GM21786 (cell line): ENCODE results near the gene USP34.
"Not testable (repeated sequence)": the region's sequence is repeated elsewhere in the genome, so short reads cannot be mapped to it uniquely, and the experiment has no call there.

Experiments
- ATAC-seq: cut with Tn5 transposase; IDR thresholded peaks from one replicate; pipeline ENCODE4 v1.9.1; 2021; ENCODE audit not compliant: unreplicated experiment

USP34 gene

DNA sequence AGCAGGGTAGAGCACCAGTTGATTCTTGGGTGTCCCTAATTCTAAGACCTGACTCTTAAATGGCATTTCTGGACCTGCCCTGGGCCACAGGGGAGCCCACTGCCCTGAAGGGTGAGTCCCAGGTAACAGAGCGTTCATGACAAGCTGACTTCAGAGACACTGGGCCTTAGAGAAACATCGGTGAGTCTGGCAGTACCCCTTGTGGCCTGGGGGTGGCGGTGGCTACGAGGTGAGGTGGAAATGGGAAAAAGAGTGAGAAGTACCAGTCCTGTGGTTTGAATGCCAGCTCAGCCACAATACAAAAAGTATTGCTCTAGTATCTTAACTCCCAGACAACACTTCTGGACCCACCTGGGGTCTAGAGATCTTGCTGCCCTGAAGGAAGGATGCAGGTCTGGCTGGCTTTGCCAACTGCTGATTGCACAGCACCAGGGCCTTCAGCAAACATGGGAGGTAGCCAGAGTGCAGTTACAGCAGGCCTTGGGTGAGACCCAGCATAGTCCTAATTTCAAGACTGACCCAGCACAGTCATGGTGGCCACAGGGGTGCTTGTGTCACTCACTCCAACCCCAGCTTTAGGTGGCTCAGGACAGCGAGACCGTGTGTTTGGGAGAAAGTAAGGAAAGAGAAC, 44.5 kb downstream of the USP34 start:
- ATAC-seq = peak; percentile 76

DNA sequence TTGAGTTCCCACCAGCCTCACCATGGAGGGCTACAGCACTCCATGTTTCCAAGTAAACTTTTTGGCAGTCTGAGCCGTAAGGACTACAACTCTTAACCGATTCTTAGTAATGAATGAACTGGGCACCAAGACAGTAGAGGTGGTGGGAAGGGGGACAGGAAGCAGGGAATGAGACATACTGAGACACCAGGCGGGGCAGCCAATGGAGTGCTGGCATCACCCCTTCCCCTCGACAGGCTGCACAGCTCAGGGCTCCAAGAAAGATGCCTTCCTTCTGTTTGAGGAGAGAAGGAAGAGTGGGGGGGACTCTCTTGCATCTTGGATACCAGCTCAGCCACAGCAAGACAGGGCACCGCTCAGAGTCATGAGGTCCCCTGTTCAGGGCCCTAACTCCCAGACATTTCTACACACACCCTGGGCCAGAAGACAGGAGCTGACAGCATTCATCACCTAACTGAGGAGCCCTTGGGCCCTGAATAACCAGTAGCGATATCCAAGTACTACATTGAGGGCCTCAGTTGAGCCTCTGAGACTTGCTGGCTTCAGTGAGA, 45.2 kb downstream of the USP34 start:
- ATAC-seq = peak; percentile 18

DNA sequence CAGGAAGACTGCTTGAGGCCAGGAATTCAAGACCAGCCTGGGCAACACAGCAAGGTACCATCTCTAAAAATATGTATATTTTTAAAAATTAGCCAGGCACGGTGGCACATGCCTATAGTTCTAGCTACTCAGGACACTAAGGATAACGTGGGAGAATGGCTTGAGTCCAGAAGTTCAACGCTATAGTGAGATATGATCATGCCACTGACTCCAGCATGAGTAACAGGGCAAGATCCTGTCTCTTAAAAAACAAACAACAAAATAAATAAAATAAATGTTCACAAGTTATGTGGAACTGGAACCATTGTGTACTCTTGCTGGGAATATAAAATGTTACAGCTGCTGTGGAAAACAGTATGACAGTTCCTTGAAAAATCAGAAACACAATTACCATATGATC, 47.2 kb downstream of the USP34 start:
- ATAC-seq = no peak

DNA sequence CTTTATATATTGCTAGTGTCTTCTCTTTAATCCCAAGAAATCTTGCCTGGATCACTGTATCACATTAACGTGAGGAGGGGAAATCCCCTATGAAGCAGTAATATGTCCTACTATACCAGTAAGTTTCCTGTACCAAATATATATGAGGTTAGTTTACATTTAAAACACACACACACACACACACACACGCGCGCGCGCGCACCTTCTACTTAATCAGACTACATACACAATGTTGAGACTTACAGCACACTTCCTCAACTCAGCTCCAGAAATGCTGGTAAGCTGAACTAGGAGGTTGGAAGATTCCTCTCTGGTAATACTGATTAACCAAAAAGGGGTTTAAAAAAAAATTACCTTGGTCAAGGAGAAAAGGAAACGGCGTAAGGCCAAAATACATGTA, 49.3 kb downstream of the USP34 start:
- no peak for ATAC-seq

DNA sequence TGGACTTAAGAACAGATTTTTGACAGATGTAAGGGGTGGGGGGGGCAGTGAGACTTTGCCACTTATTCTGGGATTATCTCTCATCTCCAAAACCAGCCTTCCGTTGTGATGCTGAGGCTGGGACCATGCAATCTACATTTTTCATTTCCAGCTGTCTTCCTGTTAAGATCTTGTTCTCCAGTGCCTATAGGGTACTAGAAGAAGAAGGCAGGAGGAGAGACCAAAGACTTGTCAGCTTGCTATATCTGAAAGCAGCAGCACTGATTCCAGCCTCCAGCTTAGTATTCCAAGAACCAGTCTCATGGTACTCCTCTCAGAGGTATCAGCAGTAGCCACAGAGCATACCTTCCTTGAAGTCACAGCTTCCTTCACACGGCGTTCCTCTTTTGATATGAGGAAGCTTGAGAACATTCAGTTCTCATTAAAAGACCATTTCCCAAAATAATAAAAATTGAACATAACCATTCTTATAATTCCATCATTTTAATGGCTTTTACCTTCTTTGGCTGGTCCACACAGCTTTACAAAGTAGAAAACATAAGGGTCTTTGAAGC, 49.8 kb downstream of the USP34 start:
- ATAC-seq = no peak

DNA sequence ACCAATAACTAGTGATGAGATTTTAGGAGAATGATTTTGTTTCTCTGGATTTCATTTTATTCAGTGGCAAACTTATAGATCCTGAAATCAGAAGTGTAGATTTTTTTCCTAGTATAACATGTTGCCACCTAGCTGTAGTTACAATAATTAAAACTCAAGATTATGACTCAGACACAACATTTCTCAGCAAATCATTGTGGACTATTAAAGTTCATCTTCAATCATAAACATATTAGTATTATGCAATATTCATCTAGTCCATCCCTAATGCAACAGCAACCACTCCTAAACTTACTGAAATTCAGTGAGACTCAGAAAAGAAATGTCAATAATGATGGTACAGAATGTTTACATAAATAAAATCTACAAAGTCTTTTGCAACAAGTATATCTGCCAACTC, 51.3 kb downstream of the USP34 start:
- ATAC-seq = no peak

DNA sequence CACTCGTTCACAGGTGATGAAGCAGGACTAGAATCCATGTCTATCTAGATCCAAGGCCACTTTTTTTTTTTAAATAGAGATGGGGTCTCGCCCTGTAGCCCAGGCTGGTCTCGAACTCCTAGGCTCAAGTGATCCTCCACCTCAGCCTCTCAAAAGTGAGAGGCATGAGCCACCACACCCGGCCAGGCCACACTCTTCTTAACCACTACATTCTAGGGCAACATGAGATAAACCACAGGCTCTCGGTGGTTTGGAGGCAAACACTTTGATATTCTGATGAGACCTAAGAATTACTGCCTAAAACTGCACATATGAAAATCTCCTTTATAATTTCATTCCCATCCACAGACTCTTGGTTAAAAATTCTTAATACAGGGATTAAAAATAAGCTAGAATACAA, 51.8 kb downstream of the USP34 start:
- no peak for ATAC-seq

DNA sequence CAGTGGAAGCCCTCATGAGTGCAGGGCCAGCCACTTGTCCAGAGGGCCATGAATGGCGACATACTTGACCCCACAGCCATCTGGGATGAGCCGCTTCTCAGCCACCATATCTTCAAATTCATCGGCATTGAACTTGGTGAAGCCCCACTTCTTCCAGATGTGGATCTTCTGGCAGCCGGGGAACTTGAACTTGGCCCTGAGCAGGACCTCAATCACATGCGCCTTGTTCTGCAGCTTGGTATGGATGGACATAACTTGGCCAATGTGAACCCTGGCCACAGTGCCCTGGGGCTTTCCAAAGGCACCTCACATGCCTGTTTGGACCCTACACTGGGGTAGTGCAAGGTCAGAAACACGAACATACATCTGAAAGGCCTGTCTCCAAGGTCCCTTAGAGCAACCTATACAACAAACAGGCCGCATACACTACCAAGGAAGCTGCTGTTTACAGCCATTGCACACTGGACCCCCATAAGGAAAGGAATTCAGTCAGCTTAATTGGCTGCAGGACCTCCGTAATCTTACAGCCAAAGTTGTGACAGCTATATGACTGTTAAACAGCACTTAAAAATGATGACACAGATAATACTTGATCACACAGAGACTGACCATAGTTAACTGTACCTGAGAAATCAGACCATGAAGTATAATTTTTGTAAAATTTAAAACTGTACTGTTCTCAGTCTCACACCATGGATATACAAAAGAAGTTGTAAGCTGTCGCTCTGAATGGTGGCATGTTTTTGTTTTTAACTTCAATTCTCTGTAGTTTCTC, 53.8 kb downstream of the USP34 start:
- no peak for ATAC-seq

DNA sequence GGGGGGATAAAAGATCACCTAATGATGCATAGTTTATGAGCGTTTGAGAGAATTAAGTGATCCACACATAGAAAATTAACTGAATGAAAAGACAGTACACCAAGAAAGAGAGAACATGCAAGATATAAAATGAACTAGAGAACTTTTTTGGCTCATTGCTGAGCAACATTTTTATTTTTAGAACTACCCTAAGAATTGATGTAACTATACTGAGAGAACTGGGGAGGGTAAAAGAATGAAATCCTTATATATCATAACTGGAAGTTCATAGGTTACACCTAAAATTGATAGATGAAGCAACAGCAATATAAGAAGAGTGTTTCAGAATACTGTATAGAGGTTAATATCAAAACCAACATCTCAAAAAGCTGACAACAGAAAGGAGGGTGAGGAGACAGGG, 55.6 kb downstream of the USP34 start:
- ATAC-seq = no peak

DNA sequence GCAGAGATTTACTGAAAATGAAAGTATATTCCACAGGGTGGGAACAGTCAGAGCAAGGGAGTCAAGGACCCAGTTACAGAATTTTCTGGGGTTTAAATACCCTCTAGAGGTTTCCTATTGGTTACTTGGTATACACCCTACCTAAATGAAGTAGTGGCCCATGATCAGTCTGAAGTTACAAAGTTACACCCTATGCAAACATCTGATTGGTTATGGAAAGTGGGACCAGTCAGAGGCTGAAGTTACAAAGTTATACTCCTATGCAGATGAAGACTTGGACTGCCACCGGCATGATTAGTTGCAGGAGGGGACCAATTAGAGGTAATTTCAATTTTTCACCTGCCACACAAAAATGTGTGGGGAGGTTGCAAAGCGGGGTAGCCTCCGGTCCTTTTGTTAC, 56.2 kb downstream of the USP34 start:
- no peak for ATAC-seq

DNA sequence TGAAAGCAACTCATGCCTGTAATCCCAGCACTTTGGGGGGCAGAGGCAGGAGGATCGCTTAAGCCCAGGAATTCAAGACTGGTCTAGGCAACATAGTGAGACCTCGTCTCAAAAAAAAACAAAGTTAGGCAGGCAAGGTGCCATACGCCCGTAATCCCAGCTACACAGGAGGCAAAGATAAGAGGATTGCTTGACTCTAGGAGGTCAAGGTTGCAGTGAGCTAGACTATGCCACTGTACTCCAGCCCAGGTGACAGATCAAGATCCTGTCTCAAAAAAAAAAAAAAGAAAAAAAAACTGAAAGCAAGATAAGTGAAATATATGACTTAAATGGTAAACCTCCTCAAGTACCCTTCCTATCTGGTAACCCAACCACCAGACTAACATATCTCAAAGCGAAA, 59.8 kb downstream of the USP34 start:
- no peak for ATAC-seq

DNA sequence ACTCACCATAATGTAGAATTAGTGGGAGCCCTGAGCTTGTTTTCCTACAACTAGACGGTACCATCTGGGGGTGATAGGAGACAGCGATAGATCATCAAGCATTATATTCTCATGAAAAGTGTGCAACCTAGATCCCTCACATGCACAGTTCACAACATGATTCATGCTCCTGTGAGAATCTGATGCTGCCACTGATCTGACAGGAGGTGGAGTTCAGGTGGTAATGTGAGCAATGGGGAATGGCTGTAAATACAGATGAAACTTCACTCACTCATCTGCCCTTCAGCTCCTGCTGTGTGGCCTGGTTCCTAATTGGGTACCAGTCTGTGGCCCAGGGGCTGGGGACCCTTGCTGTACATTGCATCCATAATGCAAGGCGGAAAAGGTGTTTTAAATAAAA, 60.7 kb downstream of the USP34 start:
- ATAC-seq = no peak

DNA sequence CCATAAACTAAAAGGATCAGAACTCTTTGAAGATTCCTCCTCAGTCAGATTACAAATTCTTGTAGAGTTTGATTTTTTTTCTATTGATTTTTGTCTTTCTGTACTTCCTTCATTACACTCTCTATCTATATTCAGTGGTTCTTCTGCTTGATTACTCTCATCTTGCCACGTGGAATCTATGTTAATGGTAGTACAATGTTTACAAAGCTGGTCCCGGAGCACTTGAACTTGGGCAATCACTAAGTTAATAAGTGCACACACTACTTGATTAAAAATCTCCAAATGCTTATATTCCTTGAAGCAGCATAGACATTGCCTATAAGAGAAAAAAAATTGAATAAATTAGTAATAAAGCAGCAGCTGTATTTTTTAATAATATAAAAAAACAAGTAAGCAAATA, 65.1 kb downstream of the USP34 start:
- ATAC-seq = no peak

DNA sequence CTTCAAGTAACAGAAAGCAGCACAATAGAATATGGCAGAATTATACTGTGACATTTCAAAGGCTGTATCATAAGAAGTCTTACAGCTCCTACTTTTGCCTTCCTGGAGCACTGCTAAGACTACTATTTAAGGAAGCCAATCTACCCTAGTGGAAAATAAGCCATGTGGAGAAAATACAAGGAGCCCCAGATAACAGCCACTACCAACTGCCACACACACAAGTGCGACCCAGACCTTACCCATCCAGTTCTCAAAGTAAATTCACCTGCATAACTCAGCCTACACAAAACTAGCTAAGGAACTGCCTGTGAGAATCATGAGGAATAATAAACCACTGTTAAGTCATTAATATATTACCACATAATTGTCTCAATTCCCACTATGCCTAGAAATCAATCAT, 66.4 kb downstream of the USP34 start:
- no peak for ATAC-seq

DNA sequence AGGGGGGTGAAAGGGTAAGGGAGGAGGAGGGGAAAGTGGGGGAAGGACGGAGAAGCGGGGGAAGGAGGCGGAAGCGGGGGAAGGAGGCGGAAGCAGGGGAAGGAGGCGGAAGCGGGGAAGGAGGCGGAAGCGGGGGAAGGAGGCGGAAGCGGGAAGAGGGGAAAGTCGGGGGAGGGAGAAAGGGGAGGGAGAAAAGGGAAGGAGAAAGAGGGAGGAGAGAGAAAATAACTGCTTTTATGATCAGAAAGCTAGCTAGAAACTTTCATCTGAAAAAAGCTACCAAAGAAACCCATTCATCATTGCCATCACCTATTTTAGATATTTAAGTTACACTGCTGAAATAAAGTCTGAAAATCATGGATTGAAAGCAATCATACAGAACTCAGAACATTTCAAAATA, 72.5 kb downstream of the USP34 start:
- no peak for ATAC-seq

DNA sequence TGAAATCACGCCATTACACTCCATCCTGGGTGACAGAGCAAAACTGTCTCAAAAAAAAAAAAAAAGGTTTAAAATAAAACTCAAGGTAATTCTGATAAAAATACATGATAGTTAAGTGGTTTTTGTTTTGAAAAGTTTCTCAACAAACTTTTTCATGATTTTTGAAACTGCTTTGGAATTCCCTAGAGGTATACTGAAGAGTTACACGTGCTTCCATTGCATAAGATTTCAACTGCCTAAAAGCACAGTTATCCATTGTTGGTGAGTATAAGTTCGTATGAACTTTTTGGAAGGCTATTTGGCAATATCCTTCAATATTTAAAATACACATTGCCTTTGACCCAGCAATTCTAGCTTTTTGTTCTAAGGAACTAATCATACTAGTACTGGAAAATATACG, 74.9 kb downstream of the USP34 start:
- ATAC-seq = no peak

DNA sequence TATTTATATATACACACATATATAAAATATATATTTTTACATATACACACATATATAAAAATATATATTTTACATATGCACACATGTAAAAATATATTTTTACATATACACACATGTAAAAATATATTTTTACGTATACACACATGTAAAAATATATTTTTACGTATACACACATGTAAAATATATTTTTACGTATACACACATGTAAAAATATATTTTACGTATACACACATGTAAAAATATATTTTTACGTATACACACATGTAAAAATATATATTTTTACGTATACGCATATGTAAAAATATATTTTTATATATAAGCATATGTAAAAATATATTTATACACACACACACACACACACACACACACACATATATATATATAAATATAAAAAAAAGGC, 83.3 kb downstream of the USP34 start:
- not testable (repeated sequence) for ATAC-seq

DNA sequence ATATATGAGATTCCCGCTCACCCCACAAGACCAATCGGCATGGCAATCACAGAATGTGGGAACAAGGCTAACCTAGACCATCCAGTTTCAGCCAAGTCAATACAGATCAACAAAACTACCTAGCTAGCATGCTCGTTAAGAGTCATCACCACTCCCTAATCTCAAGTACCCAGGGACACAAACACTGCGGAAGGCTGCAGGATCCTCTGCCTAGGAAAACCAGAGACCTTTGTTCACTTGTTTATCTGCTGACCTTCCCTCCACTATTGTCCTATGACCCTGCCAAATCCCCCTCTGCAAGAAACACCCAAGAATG, 90.0 kb downstream of the USP34 start:
- ATAC-seq = not testable (repeated sequence)

DNA sequence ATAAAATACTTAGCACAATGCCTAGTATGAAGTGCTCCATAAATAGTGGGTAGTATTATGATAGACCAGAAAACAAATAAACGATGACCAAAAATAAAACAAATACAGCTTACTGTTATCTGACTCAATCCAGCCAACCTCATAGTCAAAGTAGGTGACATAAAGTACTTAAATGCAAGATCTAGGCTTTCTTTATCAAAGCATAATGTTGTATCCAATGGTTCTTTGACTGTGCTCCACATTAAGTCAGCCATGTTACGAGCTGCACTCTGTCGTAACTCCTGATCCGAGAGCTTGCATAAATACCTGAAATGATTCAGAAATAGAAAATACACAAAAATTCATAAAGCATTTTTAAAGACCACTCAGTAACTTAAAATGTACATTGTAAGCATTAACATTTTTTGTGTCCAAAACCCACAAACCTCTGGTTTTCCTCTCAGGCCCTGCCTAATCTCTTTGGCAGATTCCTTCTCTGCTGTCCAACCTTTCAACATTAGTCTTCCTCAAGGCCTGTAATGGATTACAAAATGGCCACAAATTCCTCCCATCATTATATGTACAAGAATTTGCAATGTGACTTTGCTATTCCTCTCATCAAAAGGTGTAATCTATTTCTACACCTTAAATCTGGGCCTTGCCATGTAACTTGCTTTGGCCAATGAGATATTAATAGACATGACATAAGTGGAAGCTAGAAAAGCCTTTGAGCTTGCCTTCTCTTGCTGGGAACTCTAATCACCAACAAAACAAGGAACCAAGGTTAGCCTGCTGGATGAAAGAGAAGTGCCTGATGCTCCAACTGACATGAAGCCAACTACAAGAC, 90.6 kb downstream of the USP34 start:
- no peak for ATAC-seq

DNA sequence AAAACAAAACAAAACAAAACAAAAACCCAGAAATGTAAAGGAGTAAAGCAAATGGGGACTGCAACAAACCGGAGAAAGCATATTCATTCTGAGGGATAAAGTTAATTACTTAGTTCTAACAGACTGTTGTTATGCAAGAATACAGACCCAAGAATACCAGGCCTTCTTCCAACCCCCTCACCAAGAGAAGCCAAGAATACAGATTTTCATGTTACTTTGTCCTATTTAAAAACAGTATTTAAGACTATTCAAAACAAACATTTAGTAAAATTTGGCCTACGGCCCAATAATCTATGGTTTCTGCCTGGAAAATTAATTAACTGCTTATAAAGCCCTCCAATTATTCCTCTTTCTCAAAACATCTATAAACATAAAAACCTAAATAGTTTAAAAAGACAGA, 91.4 kb downstream of the USP34 start:
- ATAC-seq = no peak

DNA sequence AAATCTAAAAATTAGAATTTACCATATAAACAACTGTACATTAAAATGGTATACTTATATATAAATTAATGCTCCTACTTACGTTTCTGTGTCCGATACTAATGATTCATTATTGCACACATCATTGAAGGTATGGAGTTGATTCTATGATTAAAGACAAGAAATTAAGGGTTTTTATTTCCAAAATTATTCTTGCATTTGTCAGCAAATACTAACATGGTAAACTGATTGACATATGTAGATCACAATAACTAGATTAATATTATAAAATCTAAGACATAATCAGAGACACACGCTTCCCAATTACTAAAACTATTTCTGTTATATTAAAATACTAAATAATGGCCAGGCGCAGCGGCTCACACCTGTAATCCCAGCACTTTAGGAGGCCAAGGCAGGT, 92.6 kb downstream of the USP34 start:
- ATAC-seq = no peak

DNA sequence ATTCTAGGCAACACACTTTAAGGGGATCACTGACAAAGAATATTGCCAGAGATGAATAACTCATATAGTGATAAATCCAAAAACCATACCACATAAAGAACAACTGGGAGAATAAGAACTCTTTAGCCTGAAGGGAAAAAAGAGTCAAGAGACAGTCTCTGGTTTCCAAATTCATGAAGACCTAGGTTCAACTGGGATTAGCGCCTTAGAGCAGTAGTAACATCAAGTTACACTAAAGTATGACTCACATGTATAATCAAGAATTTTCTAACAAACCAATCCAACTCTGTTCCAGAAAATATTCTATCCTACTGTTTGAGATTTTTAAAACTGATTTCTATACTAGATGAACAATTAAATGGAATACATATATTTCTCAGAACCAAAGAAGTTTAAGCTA, 93.8 kb downstream of the USP34 start:
- no peak for ATAC-seq
